Neural progenitor cell (in vitro differentiated cells): Measurements from ENCODE around the gene P3H2.

ENCODE experiments used
- CTCF ChIP-seq: fragments of 200-600 bp; sonication (generic); IDR thresholded peaks from 2 replicates; pipeline ENCODE4 v1.5.1; 2017; ENCODE audit warnings: antibody characterized with exemption, mild to moderate bottlenecking
- EZH2 ChIP-seq: fragments of 200-600 bp; sonication (generic); IDR thresholded peaks from 2 replicates; pipeline ENCODE4 v1.6.1; 2017; ENCODE audit warnings: antibody characterized with exemption, mild to moderate bottlenecking, moderate library complexity

- TF ChIP-seq CTCF (peak; percentile 22), EZH2 (no peak)
Observed at GRCh38 chr3:189950258-189950657, 170.4 kb downstream of the P3H2 start.
